ENCODE results near the gene FGF12.

FGF12 gene

GRCh38 chr3:192636517-192637444, 90.6 kb downstream of the FGF12 start:
- TF ChIP-seq CTCF (IDR thresholded peaks at IDR 0.05; ENCODE audit: insufficient read depth, low read depth, low read length, missing control alignments), result no peak
- H3K4me3 ChIP-seq (ENCODE audit: low read depth, low read length), result no peak overlapping the region
- no peak for DNase-seq (ENCODE audit: low read depth)

- no peak for TF ChIP-seq CTCF (IDR thresholded peaks at IDR 0.05; ENCODE audit: insufficient read depth, low read depth, low read length, missing control alignments)
- DNase-seq (ENCODE audit: low read depth), result no peak
- no peak overlapping the region for H3K4me3 ChIP-seq (ENCODE audit: low read depth, low read length)
Measured at GRCh38 chr3:192629429-192629828, 97.9 kb downstream of the FGF12 start.

- no peak for DNase-seq (ENCODE audit: low read depth)
- H3K4me3 ChIP-seq (ENCODE audit: low read depth, low read length), result no peak overlapping the region
- TF ChIP-seq CTCF (IDR thresholded peaks at IDR 0.05; ENCODE audit: insufficient read depth, low read depth, low read length, missing control alignments), result no peak
Measured at GRCh38 chr3:192621909-192622308, 105.4 kb downstream of the FGF12 start.

- no peak overlapping the region for H3K4me3 ChIP-seq (ENCODE audit: low read depth, low read length)
- no peak for TF ChIP-seq CTCF (IDR thresholded peaks at IDR 0.05; ENCODE audit: insufficient read depth, low read depth, low read length, missing control alignments)
- DNase-seq (ENCODE audit: low read depth), result no peak
Measured at GRCh38 chr3:192620275-192620674, 107.1 kb downstream of the FGF12 start.

- no peak for DNase-seq (ENCODE audit: low read depth)
- no peak overlapping the region for H3K4me3 ChIP-seq (ENCODE audit: low read depth, low read length)
- TF ChIP-seq CTCF (IDR thresholded peaks at IDR 0.05; ENCODE audit: insufficient read depth, low read depth, low read length, missing control alignments), result no peak
Measured at GRCh38 chr3:192611411-192611810, 115.9 kb downstream of the FGF12 start.

- H3K4me3 ChIP-seq (ENCODE audit: low read depth, low read length), result no peak overlapping the region
- TF ChIP-seq CTCF (IDR thresholded peaks at IDR 0.05; ENCODE audit: insufficient read depth, low read depth, low read length, missing control alignments), result no peak
- DNase-seq (ENCODE audit: low read depth), result no peak
Measured at GRCh38 chr3:192608726-192609600, 118.4 kb downstream of the FGF12 start.

All from GM12865 (cell line).